Measurements from ENCODE around the gene SIRT2.

SIRT2 gene

GRCh38 chr19:38842439-38843174 is 56.8 kb downstream of the SIRT2 start:
- DNase-seq = no peak

DNA sequence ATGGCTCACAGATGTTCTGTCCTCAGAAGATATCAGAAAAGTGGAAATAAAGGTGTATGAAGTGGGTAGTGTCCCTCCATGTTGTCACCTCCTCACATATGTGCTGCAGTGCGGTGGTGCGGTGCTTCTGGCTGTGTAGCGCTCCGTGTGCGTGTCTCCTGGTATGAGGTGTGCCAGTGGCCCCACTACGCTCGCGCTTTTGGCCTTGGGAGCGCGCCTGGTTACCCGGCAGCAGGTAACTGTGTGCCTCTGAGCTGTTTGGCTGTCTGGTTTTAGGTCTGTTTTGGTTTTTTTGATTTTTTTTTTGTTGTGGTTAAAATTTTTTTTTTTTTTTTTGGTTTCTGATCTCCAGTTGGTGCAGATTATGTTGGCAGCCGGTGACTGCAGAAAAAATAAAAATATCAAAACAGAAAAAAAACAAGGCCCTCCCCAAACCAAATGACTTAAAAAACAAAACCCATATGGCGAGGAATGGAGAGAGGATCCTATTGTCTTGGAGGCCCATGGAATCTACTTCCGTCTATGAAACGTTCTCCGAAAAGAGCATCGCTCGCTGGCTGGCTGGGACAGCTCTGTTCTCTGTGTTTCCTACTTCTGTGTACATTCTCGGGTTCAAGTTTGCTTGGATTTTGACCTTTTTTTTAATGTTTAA is 57.5 kb downstream of the SIRT2 start:
- no peak for DNase-seq

GRCh38 chr19:38841180-38841766 is 58.1 kb downstream of the SIRT2 start:
- no peak for DNase-seq

GRCh38 chr19:38840583-38840968 is 58.8 kb downstream of the SIRT2 start:
- no peak for DNase-seq

DNA sequence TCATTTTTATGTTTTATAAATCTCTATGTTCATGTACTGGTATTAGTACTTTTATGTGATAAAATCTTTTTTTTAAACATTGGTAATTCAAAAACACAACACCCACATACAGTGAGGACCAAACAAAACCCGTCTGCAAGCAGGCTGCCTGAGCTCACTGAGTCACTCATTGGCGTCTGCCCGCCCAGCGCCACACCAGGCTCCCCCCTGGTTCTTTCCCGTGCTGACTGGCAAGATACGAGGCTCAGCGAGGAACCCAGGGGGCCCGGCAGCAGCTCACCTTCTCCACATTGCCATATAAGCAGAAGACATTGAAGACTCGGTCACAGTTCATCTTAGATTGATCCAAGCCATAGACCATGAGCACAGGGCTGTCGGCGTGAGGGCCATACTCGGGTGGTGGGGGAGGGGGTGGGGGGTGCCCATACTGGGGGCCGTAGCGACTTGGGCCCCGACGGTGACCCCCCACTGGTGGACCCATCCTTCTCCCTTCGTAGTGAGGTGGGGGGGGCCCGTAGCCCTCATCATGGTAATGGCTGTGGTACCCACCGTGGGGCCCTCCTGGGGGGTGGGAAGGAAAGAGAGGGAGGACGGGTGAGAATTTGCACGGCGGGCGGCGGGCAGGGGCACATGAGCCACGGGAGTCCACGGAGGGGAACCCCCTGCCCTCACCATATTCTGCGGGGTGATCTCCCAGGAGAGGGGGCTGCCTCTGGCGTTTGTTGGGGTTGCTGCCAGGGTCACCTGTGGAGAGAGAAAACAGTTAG is 59.4 kb downstream of the SIRT2 start:
- no peak for DNase-seq

GRCh38 chr19:38838986-38839761 is 60.2 kb downstream of the SIRT2 start:
- DNase-seq = no peak

DNA sequence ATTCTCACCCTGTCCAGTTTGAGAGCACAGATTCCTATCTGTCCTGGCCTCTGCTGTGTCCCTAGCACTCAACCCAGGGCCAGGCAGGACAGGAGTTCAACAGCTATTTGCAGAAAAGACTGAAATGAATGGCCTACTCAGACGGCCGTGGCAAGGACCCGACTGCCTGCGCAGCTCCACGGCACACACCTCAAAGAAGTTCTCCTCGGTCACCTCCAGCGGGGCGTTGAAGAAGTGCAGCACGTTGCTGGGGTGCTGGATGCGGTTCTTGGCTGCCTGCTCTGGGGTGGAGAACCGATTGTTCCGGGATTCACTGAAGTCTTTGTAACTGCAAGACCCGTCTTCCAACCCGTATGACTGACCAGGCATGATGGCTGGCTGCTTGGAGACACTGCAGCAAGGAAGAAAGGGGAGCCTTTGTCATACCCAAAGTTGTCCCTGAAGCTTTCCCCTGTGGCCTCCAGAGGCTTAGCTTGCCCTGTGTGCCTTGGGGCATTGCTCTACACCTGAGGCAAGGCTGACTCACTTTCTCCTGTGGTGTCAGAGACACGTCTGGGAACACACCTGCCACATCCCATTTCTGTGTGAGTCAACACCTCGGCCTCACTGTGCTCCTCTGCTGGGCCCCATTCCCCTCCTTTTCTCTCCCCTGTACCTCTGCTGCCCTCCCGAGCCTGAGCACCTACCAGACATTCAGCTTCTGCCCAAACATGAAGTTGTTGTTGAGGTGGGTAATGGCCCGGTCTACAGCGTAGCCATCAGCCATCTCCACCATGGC is 61.0 kb downstream of the SIRT2 start:
- DNase-seq = no peak

GRCh38 chr19:38837656-38838121 is 61.7 kb downstream of the SIRT2 start:
- no peak for DNase-seq

DNA sequence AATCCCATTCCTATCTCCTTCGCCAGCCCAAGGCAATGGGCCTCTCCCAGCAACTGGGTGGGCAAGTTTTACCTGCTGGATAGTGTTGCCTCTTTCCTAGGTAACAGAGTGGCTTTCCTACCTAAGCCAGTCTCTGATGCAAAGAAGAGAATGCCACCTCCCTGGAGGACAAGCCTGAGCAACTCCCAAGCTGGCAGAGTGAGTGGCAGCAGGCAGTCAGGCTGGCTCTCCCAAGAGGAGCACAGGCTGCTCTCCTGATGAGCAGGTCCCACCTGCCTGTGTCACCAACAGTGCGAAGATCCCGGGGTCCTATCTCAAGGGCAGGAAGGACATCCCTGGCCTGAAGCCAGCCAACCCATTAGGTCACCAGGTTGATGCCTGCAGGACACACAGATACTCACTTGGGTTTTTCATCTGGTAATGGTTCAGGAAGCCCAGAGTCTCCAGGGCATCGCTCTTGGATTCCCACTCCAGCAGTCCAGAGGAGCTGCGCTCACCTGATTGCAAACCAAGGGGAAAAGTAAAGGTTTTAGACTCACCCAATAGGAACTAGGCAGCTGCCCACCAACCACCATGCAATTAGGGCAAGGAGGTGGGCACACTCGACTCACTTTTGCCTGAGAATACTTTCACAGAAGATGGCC is 62.3 kb downstream of the SIRT2 start:
- no peak for DNase-seq

DNA sequence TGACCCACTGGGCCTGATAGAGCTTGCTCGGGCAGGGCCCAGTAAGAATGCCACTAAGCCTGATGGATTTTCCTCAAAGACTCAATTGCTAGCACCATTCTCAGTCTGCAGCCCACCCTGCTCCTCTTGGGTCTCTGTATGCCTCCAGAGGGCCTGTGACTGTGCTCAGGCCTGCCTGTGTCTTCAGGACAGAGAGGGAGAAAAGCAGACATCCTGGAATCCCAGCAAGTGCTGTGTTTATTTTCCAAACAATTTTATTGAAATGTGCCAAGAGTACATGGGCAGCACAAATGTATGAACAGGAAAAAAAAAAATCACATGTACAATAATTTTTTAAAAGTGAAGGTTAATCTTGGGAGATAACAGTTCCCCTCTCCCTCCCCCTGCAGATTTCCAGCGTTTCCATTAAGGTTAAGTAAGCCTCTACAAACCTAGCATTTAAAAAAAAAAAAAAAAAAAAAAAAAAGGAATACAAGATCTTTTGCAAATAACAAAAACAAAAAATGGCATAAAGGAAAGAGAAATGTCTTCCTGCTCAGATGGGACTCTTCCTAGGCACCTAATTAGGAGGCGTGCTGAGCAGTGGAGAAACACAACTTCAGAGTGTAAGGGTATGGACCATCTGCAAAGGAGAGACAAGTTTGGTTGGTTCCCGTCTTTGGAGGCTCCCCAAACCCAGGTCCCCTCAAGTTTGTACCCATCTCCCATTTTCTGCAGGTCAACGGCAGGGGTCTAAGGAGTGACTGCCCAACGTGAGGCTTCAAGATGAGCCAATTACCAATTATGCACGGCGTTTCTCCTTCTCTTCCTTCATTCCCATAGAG is 63.0 kb downstream of the SIRT2 start:
- no peak for DNase-seq

GRCh38 chr19:38834590-38834989 is 64.8 kb downstream of the SIRT2 start:
- DNase-seq = no peak

GRCh38 chr19:38834104-38834490 is 65.3 kb downstream of the SIRT2 start:
- DNase-seq = no peak

- no peak for DNase-seq
Measured at GRCh38 chr19:38833092-38833425, 66.4 kb downstream of the SIRT2 start.

- DNase-seq = no peak
Measured at GRCh38 chr19:38831142-38831605, 68.2 kb downstream of the SIRT2 start.

DNA sequence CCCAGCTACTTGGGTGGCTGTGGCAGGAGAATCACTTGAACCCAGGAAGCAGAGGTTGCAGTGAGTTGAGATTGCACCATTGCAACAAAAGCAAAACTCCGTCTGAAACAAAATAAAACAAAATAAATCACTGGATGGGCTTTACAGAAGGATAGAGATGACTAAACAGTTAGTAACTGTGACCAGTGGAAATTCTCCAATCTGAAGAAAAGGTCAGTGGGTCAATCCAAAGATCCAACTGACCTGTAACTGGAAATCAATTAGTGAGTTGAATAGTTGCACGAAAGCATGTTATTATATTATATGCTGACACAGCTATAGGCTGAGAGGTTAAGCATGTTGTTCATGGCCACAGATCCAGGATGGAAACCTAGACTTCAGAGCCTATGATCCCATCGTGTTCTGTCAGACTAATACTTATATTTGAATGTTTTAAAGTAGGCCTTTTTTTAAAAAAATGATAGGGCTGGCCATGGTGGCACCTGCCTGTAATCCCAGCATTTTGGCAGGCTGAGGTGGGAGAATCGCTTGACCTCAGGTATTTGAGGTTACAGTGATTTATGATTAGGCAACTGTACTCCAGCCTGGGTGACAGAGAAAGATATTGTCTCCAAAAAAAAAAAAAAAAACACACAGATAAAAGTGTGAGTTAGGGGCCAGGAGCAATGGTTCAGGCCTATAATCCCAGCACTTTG is 69.2 kb downstream of the SIRT2 start:
- no peak for DNase-seq

GRCh38 chr19:38829203-38829602 is 70.2 kb downstream of the SIRT2 start:
- DNase-seq = peak; percentile 25
